ENCODE results near the gene CHAMP1. TPM values are rescaled to one million over a fixed set of nuclear protein-coding genes. Genes with fewer than 3 reads are reported as not detected.
"Not testable (repeated sequence)": the region's sequence is repeated elsewhere in the genome, so short reads cannot be mapped to it uniquely, and the experiment has no call there.

Gene CHAMP1
- total and polyA plus RNA-seq, 3 experiments from 2014 or later, result 7.3 to 48.3 (median 42.6) TPM

DNA sequence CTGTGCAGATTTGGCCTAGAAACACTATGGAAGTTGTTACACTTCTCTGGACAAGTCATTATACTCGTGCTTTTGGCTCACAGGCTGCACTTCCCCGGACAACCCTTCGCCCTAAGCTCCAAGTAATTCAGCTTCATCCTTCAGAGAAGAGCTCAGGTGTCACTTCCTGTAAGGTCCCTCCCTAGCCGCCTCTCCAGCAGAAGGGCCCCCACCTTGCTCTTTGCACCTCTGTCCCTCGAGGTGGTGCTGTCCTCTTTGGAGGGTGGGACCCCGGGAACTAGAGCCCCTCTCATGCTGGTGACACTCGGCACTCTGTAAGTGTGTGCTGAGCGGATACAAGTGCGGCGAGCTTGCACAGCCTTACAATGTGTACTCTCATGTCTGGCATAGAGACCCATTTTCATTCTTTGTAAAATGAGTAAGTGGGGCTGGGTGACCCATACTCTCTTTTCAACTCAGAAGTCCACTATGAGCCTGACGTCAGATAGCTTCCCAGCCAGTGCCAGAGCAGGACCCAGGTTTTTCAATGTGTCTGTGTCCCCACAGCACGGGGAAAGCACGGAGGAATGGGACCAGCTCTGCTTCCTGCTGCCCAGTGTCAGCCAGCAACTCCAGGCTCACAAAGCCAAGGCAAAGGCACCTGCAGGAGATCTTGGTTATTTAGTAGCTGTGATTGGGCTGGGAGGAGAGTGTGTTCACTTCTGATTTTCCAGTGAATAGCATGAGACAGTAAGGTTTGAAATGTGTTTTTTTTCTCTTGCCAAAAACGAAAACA is 26.9 kb downstream of the CHAMP1 start:
- ChIA-PET POLR2A (no interaction called here), CTCF (interaction anchor here (0.9 to 1.7 kb wide), 4 partner anchors 11 to 28 kb away, joined by 3 to 6 read pairs (median 3); no protein-coding TSS in a partner anchor)
- no peak overlapping the region for H3K27ac ChIP-seq (ENCODE audit: low read depth, low read length)
- no peak for DNase-seq
- Mint-ChIP-seq H3K36me3 (no peaks in the 10 kb centered on the region), H3K4me1 (peaks cover 21 to 24% (median 21%) of the 10 kb centered on the region in 3 donors), H3K9me3 (peaks cover 0 to 3% (median 0%) of the 10 kb centered on the region in 5 donors), H3K27me3 (peaks cover 7% of the 10 kb centered on the region in 2 donors), H3K27ac (peak overlapping the region in 2 of 8 donors; percentile 46 to 85), H3K4me3 (peak overlapping the region in 4 of 7 donors; percentile 13 to 54 (median 35))
- H3K4me1 ChIP-seq (ENCODE audit: insufficient read depth, low read length), result peaks cover 13% of the 10 kb centered on the region
- no peaks in the 10 kb centered on the region for H3K9me3 ChIP-seq (ENCODE audit: low read length)
- H3K27me3 ChIP-seq (ENCODE audit: insufficient read depth, low read length, poor library complexity, severe bottlenecking), result no peaks in the 10 kb centered on the region
- no peaks in the 10 kb centered on the region for H3K36me3 ChIP-seq (ENCODE audit: insufficient read depth, low read length)
- H3K4me3 ChIP-seq (ENCODE audit: low read length), result no peak overlapping the region

DNA sequence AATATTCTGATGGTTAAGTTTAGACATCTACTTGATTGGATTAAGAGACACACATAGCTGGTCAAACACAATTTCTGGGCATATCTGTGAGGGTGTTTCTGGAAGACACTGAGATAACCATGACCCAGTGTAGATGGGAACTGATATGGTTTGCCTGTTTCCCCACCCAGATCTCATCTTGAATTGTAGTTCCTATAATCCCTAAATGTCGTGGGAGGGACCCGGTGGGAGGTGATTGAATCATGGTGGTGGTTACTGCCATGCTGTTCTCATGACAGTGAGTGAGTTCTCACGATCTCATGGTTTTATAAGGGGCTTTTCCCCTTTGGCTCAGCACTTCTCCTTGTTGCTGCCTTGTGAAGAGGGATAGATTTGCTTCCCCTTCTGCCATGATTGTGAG is 33.0 kb downstream of the CHAMP1 start:
- CTCF ChIA-PET, H3K36me3 Mint-ChIP-seq, DNase-seq: not testable (repeated sequence)

DNA sequence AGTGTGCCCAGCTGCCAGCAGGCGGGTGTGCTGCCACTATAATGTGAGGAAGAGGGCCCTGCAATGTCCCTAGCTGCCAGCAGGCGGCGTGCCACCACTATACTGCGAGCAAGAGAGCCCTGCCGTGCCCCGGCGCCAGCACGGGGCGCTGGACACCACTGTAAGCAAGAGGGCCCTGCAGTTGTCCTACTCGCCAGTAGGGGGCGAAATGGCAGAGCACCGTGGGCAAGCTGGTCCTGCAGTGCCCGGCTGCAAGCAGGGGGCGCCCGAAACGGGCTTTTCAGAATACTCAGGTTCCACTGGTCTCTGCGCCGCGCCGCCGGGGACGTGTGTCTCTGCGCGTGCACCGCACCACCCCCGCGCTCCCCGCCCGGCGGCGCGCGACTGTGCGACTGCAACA is 38.5 kb downstream of the CHAMP1 start:
- H3K27me3 ChIP-seq (ENCODE audit: insufficient read depth, low read length, poor library complexity, severe bottlenecking); H3K9me3 ChIP-seq (ENCODE audit: low read length); POLR2A ChIA-PET; H3K4me1 ChIP-seq (ENCODE audit: insufficient read depth, low read length); H3K4me3 Mint-ChIP-seq; H3K4me3 ChIP-seq (ENCODE audit: low read length); CTCF ChIA-PET; H3K9me3 Mint-ChIP-seq; H3K36me3 Mint-ChIP-seq; H3K27ac Mint-ChIP-seq; H3K4me1 Mint-ChIP-seq; H3K27ac ChIP-seq (ENCODE audit: low read depth, low read length); H3K36me3 ChIP-seq (ENCODE audit: insufficient read depth, low read length): not testable (repeated sequence)
- peak in 3 of 5 donors; percentile 11 to 65 (median 33) for DNase-seq
- peaks cover 22 to 27% of the 10 kb centered on the region in 2 donors for H3K27me3 Mint-ChIP-seq

More for the DNA sequence above, 33.0 kb downstream of the CHAMP1 start:
- H3K9me3 Mint-ChIP-seq; H3K4me1 Mint-ChIP-seq; POLR2A ChIA-PET; H3K36me3 ChIP-seq (ENCODE audit: insufficient read depth, low read length); H3K4me3 Mint-ChIP-seq; H3K4me3 ChIP-seq (ENCODE audit: low read length); H3K4me1 ChIP-seq (ENCODE audit: insufficient read depth, low read length); H3K9me3 ChIP-seq (ENCODE audit: low read length); H3K27ac ChIP-seq (ENCODE audit: low read depth, low read length); H3K27me3 ChIP-seq (ENCODE audit: insufficient read depth, low read length, poor library complexity, severe bottlenecking); H3K27ac Mint-ChIP-seq: not testable (repeated sequence)
- H3K27me3 Mint-ChIP-seq, result peaks cover 37 to 47% of the 10 kb centered on the region in 2 donors

DNA sequence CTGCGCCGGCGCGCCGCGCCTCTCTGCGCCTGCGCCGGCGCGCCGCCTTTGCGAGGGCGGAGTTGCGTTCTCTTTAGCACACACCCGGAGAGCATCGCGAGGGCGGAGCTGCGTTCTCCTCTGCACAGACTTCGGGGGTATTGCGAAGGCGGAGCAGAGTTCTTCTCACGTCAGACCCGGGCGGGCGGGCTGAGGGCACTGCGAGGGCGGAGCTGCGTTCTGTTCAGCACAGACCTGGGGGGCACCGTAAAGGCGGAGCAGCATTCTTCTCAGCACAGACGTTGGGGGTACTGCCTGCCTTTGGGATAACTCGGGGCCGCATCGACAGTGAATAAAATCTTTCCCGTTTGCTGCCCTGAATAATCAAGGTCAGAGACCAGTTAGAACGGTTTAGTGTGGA is 39.1 kb downstream of the CHAMP1 start:
- CTCF ChIA-PET; H3K4me1 ChIP-seq (ENCODE audit: insufficient read depth, low read length); H3K9me3 Mint-ChIP-seq; H3K27me3 ChIP-seq (ENCODE audit: insufficient read depth, low read length, poor library complexity, severe bottlenecking); H3K36me3 ChIP-seq (ENCODE audit: insufficient read depth, low read length); H3K4me3 Mint-ChIP-seq; POLR2A ChIA-PET; H3K4me1 Mint-ChIP-seq; H3K9me3 ChIP-seq (ENCODE audit: low read length); H3K36me3 Mint-ChIP-seq; H3K27ac ChIP-seq (ENCODE audit: low read depth, low read length); H3K4me3 ChIP-seq (ENCODE audit: low read length): not testable (repeated sequence)
- Mint-ChIP-seq H3K27me3 (peaks cover 15 to 21% of the 10 kb centered on the region in 2 donors), H3K27ac (peak overlapping the region in 1 of 8 donors; percentile 54)
- DNase-seq, result peak in 1 of 5 donors; percentile 49

Other genes starting within 250 kb of the CHAMP1 start
- gene RASA3, start 181.9 kb upstream of the CHAMP1 start, total RNA-seq, result 10 to 100 TPM; 26.4 to 27.1 TPM
- gene RASA3, start 181.9 kb upstream of the CHAMP1 start, polyA plus RNA-seq, result 123 TPM
- not detected for gene CFAP97D2, start 135.2 kb upstream of the CHAMP1 start, total RNA-seq
- 0.31 TPM for gene CFAP97D2, start 135.2 kb upstream of the CHAMP1 start, polyA plus RNA-seq
- 10 to 100 TPM; 74.7 to 79.5 TPM for gene CDC16, start 79.6 kb upstream of the CHAMP1 start, total RNA-seq
- gene CDC16, start 79.6 kb upstream of the CHAMP1 start, polyA plus RNA-seq, result 22.1 TPM
- 10 to 100 TPM; 48.0 to 52.9 TPM for gene UPF3A, start 32.9 kb upstream of the CHAMP1 start, total RNA-seq
- gene UPF3A, start 32.9 kb upstream of the CHAMP1 start, polyA plus RNA-seq, result 41.4 TPM

All from CD8-positive, alpha-beta memory T cell (primary cell).